Bronchial smooth muscle cell (primary cell): ENCODE results near the gene IQCF6. TPM values are rescaled to one million over a fixed set of nuclear protein-coding genes. Genes with fewer than 3 reads are reported as not detected.

Experiments
- total RNA-seq: library from RNA; depleted of rRNA; stranded (reverse); fragments of >200 nt; gene quantifications from 2 replicates; pipeline ENCODE4 v1.2.1, GENCODE V29; 2014

The IQCF6 gene
- not detected in 2 replicates for total RNA-seq

GRCh38 chr3:51779137-51779536 lies at the start of gene IQCF6:
TSS of gene IQCF6 (minus strand) at chr3:51779237. CDS start at chr3:51779224, 13 bp downstream.

Other genes with a start within 250 kb of the IQCF6 start
- gene RAD54L2, start 240.5 kb downstream of the IQCF6 start, total RNA-seq = 9.9 and 11.2 TPM in 2 replicates
- gene TEX264, start 108.0 kb downstream of the IQCF6 start, total RNA-seq = 53.7 and 54.4 TPM in 2 replicates
- under 0.01 TPM in 2 replicates for gene GRM2, start 72.2 kb downstream of the IQCF6 start, total RNA-seq
- not detected in 2 replicates for gene IQCF2, start 82.4 kb upstream of the IQCF6 start, total RNA-seq
- not detected in 2 replicates for gene IQCF5, start 96.4 kb upstream of the IQCF6 start, total RNA-seq
- not detected in 2 replicates for gene IQCF1, start 124.1 kb upstream of the IQCF6 start, total RNA-seq
- gene RRP9, start 162.7 kb upstream of the IQCF6 start, total RNA-seq = 20.1 and 21.4 TPM in 2 replicates
- 13.6 and 40.4 TPM in 2 replicates for gene PARP3, start 163.1 kb upstream of the IQCF6 start, total RNA-seq
- not detected in 2 replicates for gene GPR62, start 176.1 kb upstream of the IQCF6 start, total RNA-seq
- gene PCBP4, start 188.2 kb upstream of the IQCF6 start, total RNA-seq = 38.5 and 45.4 TPM in 2 replicates
- 16.7 and 24.0 TPM in 2 replicates for gene ABHD14B, start 194.8 kb upstream of the IQCF6 start, total RNA-seq
- gene ABHD14A, start 195.8 kb upstream of the IQCF6 start, total RNA-seq = 9.3 and 11.0 TPM in 2 replicates
- gene ACY1, start 204.3 kb upstream of the IQCF6 start, total RNA-seq = 27.2 and 34.7 TPM in 2 replicates
- 896 and 1,003 TPM in 2 replicates for gene RPL29, start 216.7 kb upstream of the IQCF6 start, total RNA-seq